ENCODE measurements around the gene PYM1. TPM values are rescaled to one million over a fixed set of nuclear protein-coding genes. Genes with fewer than 3 reads are reported as not detected.

Gene PYM1
- total and polyA plus RNA-seq, 2 of the 4 experiments (the other 2 are of a cell fraction): 26.5 to 27.8 TPM

DNA sequence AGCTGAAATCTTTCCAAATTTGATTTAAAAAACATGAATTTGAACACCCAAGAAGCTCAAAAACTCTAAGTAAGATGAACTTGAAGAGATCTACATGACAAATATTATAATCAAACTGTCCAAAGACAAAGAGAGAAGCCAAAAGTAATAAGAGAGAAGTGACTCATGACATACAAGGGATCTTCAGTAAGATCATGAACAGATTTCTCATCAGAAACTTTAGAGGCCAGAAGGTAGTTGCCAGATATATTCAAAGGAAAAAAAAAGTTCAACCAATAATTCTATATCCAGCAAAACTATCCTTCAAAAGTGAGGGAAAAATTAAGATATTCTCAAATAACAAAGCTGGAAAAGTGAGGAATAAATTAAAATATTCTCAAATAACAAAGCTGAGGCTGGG lies 49.9 kb downstream of the PYM1 start:
- H4K8ac ChIP-seq (ENCODE audit: low read depth in 2 of 2, low read length in 2 of 2): no peak overlapping the region
- H2BK20ac ChIP-seq (ENCODE audit: low read depth, low read length): no peak overlapping the region
- ChIA-PET CTCF (no interaction called here), POLR2A (ENCODE audit: unreplicated experiment) (no interaction called here)
- H3K4me1 ChIP-seq (ENCODE audit: control insufficient read depth, insufficient read depth, low read length): no peaks in the 10 kb centered on the region; the same call in 1 of the 2 replicates
- no peak overlapping the region for H2BK15ac ChIP-seq (ENCODE audit: low read depth, low read length)
- DNase-seq: no peak
- TF ChIP-seq, protein P1, sequence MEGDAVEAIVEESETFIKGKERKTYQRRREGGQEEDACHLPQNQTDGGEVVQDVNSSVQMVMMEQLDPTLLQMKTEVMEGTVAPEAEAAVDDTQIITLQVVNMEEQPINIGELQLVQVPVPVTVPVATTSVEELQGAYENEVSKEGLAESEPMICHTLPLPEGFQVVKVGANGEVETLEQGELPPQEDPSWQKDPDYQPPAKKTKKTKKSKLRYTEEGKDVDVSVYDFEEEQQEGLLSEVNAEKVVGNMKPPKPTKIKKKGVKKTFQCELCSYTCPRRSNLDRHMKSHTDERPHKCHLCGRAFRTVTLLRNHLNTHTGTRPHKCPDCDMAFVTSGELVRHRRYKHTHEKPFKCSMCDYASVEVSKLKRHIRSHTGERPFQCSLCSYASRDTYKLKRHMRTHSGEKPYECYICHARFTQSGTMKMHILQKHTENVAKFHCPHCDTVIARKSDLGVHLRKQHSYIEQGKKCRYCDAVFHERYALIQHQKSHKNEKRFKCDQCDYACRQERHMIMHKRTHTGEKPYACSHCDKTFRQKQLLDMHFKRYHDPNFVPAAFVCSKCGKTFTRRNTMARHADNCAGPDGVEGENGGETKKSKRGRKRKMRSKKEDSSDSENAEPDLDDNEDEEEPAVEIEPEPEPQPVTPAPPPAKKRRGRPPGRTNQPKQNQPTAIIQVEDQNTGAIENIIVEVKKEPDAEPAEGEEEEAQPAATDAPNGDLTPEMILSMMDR (conservative IDR thresholded peaks at IDR 0.05; ENCODE audit: low read depth, low read length): no peak
- TF ChIP-seq NFE2L2 (IDR thresholded peaks at IDR 0.05; ENCODE audit: low read depth, low read length): no peak
- TF ChIP-seq MXI1 (IDR thresholded peaks at IDR 0.05; ENCODE audit: borderline replicate concordance, low read depth, low read length): no peak
- no peak for TF ChIP-seq RFX5 (IDR thresholded peaks at IDR 0.05; ENCODE audit: low read depth, low read length)
- TF ChIP-seq, protein P2, sequence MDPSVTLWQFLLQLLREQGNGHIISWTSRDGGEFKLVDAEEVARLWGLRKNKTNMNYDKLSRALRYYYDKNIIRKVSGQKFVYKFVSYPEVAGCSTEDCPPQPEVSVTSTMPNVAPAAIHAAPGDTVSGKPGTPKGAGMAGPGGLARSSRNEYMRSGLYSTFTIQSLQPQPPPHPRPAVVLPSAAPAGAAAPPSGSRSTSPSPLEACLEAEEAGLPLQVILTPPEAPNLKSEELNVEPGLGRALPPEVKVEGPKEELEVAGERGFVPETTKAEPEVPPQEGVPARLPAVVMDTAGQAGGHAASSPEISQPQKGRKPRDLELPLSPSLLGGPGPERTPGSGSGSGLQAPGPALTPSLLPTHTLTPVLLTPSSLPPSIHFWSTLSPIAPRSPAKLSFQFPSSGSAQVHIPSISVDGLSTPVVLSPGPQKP (IDR thresholded peaks at IDR 0.05; ENCODE audit: borderline replicate concordance, low read depth, low read length): no peak
- no peak for TF ChIP-seq CHD1 (IDR thresholded peaks at IDR 0.05; ENCODE audit: low read depth, low read length)
- no peak for TF ChIP-seq RAD21 (IDR thresholded peaks at IDR 0.05; ENCODE audit: low read length)
- no peak for TF ChIP-seq CEBPB (IDR thresholded peaks at IDR 0.05; ENCODE audit: low read depth, low read length)
- TF ChIP-seq BHLHE40 (IDR thresholded peaks at IDR 0.05; ENCODE audit: low read depth, low read length): no peak
- TF ChIP-seq MAFK (IDR thresholded peaks at IDR 0.05; ENCODE audit: low read depth, low read length): no peak
- TF ChIP-seq MAZ (IDR thresholded peaks at IDR 0.05; ENCODE audit: borderline replicate concordance, low read depth, low read length): no peak
- no peak for TF ChIP-seq RCOR1 (IDR thresholded peaks at IDR 0.05; ENCODE audit: insufficient replicate concordance, low read length)
- no peak for TF ChIP-seq FOS (IDR thresholded peaks at IDR 0.05; ENCODE audit: low read depth, low read length)
- no peak for TF ChIP-seq POLR2A (IDR thresholded peaks at IDR 0.05; ENCODE audit: low read depth, low read length)
- TF ChIP-seq, protein P3, sequence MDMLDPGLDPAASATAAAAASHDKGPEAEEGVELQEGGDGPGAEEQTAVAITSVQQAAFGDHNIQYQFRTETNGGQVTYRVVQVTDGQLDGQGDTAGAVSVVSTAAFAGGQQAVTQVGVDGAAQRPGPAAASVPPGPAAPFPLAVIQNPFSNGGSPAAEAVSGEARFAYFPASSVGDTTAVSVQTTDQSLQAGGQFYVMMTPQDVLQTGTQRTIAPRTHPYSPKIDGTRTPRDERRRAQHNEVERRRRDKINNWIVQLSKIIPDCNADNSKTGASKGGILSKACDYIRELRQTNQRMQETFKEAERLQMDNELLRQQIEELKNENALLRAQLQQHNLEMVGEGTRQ (IDR thresholded peaks at IDR 0.05; ENCODE audit: low read depth, low read length): no peak
- no peak for TF ChIP-seq SMC3 (IDR thresholded peaks at IDR 0.05; ENCODE audit: low read depth, low read length)
- H4K5ac ChIP-seq (ENCODE audit: low read depth, low read length): no peak overlapping the region
- H3K27ac ChIP-seq (ENCODE audit: insufficient read depth, low read length): no peak overlapping the region
- H2BK120ac ChIP-seq (ENCODE audit: low read depth, low read length): no peak overlapping the region
- no peak overlapping the region for H2AK5ac ChIP-seq (ENCODE audit: low read depth, low read length)
- no peak overlapping the region for H3K4ac ChIP-seq (ENCODE audit: low read depth, low read length)
- no peak overlapping the region for H2AK9ac ChIP-seq (replicated peaks; ENCODE audit: low read depth, low read length, poor library complexity)
- H4K91ac ChIP-seq (ENCODE audit: insufficient read depth, low read depth, low read length): no peak overlapping the region
- dilution Hi-C loops (cut with HindIII; ENCODE audit: low sequenced_read_pairs, unreplicated experiment) (no loop called here), in situ Hi-C loops (cut with MboI; ENCODE audit: low sequenced_read_pairs) (no loop called here), intact Hi-C loops (cut with micrococcal nuclease) (no loop called here)
- no peak overlapping the region for H3K56ac ChIP-seq (ENCODE audit: extremely low read depth, insufficient read depth, low read length)
- H3K18ac ChIP-seq (ENCODE audit: low read depth, low read length): no peak overlapping the region
- no TSS peak for BruUV-seq (replicated peaks)
- no peak overlapping the region for H3K23ac ChIP-seq (ENCODE audit: low read depth, low read length)
- H3K14ac ChIP-seq (replicated peaks; ENCODE audit: low read depth, low read length): no peak overlapping the region
- H3K27me3 ChIP-seq (ENCODE audit: control insufficient read depth, insufficient read depth, low read length): no peaks in the 10 kb centered on the region
- H3K4me3 ChIP-seq (ENCODE audit: insufficient read depth, low read depth, low read length): no peak overlapping the region
- H2BK5ac ChIP-seq (ENCODE audit: low read depth, low read length, poor library complexity, severe bottlenecking): no peak overlapping the region
- H3K9ac ChIP-seq (ENCODE audit: low read depth, low read length): no peak overlapping the region
- no peaks in the 10 kb centered on the region for H3K9me1 ChIP-seq (ENCODE audit: insufficient read depth, low read length)
- H2AFZ ChIP-seq (replicated peaks; ENCODE audit: low read length, poor library complexity): no peak overlapping the region
- no peaks in the 10 kb centered on the region for H3K36me3 ChIP-seq (ENCODE audit: control insufficient read depth, insufficient read depth, low read length)
- no peaks in the 10 kb centered on the region for H3K79me1 ChIP-seq (ENCODE audit: low read depth in 1 of 2, low read length in 2 of 2)
- no peak overlapping the region for H3K4me2 ChIP-seq (ENCODE audit: low read depth, low read length)
- no peak for ATAC-seq (ENCODE audit: low read depth)
- no peaks in the 10 kb centered on the region for H3K9me3 ChIP-seq (ENCODE audit: control insufficient read depth, insufficient read depth, low read length)
- no peaks in the 10 kb centered on the region for H4K20me1 ChIP-seq (ENCODE audit: insufficient read depth, low read length)

Measured in IMR-90 (cell line).